Measurements from ENCODE around the gene FBXO24.

DNA sequence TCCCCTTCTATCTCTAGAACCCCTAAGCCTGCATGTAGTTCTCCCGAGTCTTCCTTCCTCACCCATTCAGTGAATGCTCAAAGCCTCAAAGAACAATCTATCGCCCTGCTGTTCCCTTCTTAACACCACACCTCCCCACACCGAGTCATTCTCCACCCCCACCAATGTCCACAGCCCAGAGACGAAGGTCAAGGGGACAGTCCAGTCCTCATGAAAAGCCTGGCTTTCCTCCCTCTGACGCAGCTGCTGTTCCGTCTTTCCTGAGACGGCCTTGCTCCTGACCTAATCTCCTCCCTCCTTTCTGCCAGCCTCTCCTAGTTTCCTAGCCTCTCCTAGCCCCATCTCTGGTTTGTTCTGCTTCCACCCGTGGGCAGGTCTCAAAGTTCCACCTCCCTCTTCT, 35.4 kb downstream of the FBXO24 start:
- no peak for TF ChIP-seq EZH2 (IDR thresholded peaks at IDR 0.05; ENCODE audit: borderline replicate concordance, low read length)
- TF ChIP-seq, protein P1, sequence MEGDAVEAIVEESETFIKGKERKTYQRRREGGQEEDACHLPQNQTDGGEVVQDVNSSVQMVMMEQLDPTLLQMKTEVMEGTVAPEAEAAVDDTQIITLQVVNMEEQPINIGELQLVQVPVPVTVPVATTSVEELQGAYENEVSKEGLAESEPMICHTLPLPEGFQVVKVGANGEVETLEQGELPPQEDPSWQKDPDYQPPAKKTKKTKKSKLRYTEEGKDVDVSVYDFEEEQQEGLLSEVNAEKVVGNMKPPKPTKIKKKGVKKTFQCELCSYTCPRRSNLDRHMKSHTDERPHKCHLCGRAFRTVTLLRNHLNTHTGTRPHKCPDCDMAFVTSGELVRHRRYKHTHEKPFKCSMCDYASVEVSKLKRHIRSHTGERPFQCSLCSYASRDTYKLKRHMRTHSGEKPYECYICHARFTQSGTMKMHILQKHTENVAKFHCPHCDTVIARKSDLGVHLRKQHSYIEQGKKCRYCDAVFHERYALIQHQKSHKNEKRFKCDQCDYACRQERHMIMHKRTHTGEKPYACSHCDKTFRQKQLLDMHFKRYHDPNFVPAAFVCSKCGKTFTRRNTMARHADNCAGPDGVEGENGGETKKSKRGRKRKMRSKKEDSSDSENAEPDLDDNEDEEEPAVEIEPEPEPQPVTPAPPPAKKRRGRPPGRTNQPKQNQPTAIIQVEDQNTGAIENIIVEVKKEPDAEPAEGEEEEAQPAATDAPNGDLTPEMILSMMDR (IDR thresholded peaks at IDR 0.05; ENCODE audit: low read length): no peak

Measured in OCI-LY1 (cell line).